CD4-positive, alpha-beta T cell treated with Interleukin-1 beta for 1 hour (primary cell): ENCODE data around the gene HLX.

Source experiments
- DNase-seq, 2 donors: peaks; one replicate each; pipeline ENCODE4 v3.0.0-alpha.2; 2020 to 2022

HLX gene

GRCh38 chr1:220879076-220879508 lies at the start of gene HLX:
Gene HLX, plus strand, starts transcription at chr1:220879443. Its CDS starts 415 bp downstream, at chr1:220879858.
- peak; percentile 23 to 79 for DNase-seq

DNA sequence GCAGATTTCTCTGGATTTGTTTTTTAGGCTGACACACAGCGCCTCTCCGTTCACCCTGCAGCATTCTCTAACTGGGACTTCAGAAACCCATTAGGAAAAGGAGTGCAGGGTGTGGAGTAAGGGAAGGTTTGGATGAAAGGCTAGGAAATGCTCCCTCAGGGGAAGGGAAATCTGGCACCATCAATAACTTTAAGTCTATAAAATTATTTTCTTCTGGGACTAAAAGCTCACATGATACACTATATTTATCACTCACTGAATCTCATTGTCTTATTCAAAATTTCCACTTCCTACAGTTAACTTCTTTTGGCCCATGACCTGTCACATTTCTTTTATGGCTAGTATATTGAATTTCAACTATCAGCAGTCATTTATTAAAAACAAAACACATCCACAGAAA lies 45.8 kb upstream of the HLX start:
- no peak for DNase-seq

DNA sequence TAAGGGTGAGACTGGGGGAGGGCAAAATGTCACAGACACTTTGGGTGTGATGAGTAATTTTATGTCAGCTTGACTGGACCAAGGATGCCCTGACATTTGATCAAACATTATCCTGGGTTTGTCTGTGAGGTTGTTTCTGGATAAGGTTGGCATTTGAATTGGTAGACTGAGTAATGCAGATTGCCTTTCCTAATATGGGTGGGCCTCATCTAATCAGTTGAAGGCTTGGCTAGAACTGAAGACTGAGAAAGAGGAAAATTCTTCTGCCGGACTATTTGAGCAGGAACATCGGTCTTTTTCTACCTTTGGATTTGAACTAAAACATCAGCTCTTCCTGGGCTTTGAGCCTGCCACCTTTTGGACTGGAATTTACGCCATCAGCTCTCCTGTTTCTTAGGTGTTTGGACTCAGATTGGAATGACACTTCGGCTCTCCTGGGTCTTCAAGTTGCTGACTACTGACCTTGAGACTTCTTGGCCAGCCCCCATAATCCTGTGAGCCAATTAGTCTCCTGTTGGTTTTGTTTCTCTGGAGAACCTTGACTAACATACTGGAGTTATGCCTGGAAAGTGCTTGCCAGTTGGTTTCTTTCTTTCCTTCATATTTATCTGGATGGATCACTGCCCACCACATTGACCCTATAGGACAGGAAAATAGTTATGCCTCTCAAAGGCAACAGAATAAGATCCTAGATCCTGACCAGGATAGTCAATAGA lies 44.9 kb upstream of the HLX start:
- DNase-seq = no peak

DNA sequence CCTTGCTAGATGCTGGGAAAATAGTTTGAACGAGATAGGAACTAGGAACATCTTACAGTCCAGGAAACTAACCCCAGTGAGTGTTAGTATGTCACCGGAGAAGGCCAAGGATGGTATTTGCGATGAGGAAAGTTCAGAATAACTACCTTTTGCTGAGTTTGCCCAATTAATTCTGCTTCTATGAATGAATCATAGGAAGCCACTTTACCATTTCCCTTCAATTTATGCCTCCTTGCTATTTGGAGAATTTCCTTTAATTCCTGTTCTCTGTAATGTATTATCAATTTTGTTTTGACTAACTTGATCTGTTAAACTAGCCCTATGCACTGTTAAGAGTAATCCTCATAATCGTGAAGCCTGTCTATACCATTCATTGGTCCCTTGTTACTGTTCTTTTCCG lies 40.7 kb upstream of the HLX start:
- no peak for DNase-seq

- no peak for DNase-seq
Observed at GRCh38 chr1:220839474-220839873, 39.8 kb upstream of the HLX start.

- no peak for DNase-seq
Observed at GRCh38 chr1:220841293-220841692, 38.0 kb upstream of the HLX start.

GRCh38 chr1:220843481-220844011 lies 35.7 kb upstream of the HLX start:
- DNase-seq = no peak

DNA sequence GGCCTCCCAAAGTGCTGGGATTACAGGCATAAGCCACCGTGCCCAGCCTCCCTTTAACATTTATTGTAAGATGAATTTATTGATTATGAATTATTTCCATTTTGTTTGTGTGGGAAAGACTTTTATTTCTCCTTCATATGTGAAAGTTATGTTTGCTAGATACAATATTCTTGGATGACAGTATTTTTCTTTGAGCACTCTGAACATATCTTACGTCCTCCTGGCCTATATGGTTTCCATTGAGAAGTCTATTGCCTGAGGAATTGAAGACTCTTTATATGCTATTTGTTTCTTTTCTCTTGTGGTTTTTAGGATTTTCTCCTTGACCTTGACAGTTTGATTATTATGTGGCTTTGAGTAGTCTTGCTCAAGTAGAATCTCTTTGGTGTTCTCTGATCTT lies 26.8 kb upstream of the HLX start:
- no peak for DNase-seq

- no peak for DNase-seq
Observed at GRCh38 chr1:220872296-220872695, 6.9 kb upstream of the HLX start.

GRCh38 chr1:220873087-220873486 lies 6.2 kb upstream of the HLX start:
- no peak for DNase-seq

- DNase-seq = peak in 1 of 2 donors; percentile 30
Observed at GRCh38 chr1:220873868-220874655, 5.2 kb upstream of the HLX start.

GRCh38 chr1:220875260-220875659 lies 4.0 kb upstream of the HLX start:
- no peak for DNase-seq

DNA sequence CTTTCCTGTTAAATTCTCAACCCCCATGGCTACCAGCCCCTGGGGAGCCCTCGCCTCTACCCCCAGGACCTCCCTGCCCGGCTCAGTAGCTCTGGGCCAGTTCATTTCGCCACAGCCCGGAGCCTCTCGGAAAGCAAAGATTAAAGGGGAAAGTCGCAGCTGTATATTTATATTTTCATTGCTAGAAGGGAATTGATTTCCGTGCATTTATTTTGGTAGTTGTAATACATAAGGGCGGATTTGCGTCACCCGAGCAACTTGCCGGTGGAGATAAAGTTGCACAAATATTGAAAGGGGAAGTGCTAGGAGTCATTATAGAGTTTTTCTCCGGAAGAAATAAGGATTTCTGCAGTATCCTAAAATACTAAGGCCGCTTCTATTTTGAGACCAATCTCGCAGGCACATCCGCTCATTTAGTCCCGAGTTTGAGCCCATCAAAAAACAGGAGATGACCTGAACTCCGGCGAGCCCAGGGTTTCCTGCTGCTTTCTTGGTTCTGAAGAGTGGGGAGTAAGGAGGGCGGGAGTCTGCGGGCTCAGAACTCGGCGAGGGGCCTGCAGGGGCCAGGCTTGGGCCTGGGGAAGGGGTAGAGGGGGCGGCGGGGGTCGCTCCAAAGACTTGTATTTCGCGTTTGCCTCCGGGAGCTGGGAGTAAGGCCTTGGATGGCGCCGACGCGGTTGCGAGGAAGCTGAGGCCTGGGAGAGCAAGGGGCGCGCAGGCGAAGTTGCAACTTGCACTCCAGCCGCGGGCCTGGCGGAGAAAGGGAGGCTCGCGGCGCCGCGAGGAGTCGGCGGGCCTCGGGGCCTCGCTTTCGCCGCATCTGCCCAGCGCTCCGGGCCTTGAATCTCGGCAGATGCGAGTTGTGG lies 2.5 kb upstream of the HLX start:
- peak in 1 of 2 donors; percentile 37 for DNase-seq

GRCh38 chr1:220877377-220878095 lies 1.7 kb upstream of the HLX start:
- no peak for DNase-seq

GRCh38 chr1:220878191-220879075 lies 810 bp upstream of the HLX start:
- no peak for DNase-seq

DNA sequence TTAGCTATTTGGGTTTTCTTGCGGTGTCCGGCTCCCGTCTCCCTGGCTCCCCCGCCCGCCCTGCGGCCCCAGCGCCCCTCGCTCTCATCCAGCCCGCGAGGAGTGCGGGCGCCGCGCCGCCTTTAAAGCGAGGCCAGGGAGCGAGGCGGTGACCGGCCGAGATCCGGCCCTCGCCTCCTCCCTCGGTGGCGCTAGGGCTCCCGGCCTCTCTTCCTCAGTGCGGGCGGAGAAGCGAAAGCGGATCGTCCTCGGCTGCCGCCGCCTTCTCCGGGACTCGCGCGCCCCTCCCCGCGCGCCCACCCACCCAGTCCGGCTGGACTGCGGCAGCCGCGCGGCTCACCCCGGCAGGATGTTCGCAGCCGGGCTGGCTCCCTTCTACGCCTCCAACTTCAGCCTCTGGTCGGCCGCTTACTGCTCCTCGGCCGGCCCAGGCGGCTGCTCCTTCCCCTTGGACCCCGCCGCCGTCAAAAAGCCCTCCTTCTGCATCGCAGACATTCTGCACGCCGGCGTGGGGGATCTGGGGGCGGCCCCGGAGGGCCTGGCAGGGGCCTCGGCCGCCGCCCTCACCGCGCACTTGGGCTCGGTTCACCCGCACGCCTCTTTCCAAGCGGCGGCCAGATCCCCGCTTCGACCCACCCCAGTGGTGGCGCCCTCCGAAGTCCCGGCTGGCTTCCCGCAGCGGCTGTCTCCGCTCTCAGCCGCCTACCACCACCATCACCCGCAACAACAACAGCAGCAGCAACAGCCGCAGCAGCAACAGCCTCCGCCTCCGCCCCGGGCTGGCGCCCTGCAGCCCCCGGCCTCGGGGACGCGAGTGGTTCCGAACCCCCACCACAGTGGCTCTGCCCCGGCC lies 492 bp downstream of the HLX start:
- DNase-seq = no peak

- DNase-seq = no peak
Observed at GRCh38 chr1:220880362-220880670, 1.1 kb downstream of the HLX start.

DNA sequence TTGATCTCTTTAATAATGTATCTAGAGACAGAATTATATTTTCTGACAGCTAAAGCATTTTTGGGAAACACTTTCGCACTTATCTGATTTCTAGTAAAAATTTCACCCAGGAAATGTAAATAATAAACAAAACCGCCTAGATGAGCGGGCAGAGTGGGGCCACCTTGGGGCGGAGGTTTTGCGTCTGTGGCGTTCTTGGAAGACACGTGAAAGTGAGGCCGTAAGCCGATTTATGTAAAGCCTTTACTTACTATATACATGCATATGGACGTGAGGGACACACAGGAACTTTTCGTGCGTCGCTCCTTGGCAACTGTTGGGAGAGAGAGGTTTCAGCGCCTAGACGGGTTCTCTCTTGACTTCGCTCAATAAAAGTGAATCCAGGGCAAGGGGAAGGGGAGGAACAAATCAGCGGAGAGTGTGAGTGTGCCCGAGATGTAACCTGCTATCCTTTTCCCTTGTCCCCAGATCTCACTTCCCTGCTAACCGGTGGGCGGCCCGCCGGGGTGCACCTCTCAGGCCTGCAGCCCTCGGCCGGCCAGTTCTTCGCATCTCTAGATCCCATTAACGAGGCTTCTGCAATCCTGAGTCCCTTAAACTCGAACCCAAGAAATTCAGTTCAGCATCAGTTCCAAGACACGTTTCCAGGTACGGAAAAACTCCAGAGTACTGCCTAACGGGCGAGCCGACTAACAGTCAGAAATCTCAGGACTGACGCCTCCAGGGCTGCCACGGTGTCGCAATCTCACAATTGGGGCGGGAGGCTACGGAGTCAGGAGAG lies 1.7 kb downstream of the HLX start:
- DNase-seq = peak in 1 of 2 donors; percentile 55

GRCh38 chr1:220882061-220882891 lies 3.0 kb downstream of the HLX start:
- no peak for DNase-seq
